HCT116 (cell line): ENCODE results near the gene PVALEF. TPM values are rescaled to one million over a fixed set of nuclear protein-coding genes. Genes with fewer than 3 reads are reported as not detected.

ENCODE experiments used
- ATAC-seq: fragments of 200-7000 bp; cut with Tn5 transposase; 2 replicates; pipeline ENCODE4 v1.9.1; 2020; ENCODE audit warnings: mild to moderate bottlenecking, moderate library complexity
- BruUV-seq: library from RNA; stranded (reverse); fragments of 400-500 nt; replicated peaks from 2 replicates; lab custom pipeline; 2021; lab: Mats Ljungman, UMichigan
- CTCF ChIA-PET: fragments of 300-600 bp; sonication (Branson Sonifier 250); formaldehyde crosslinking; loops from one replicate; lab custom pipeline; 2021; ENCODE audit warnings: antibody characterized with exemption; lab: Charles Lee
- POLR2A ChIA-PET: fragments of 300-600, 350-600 bp; sonication (Branson Sonifier 250); formaldehyde crosslinking; loops from one replicate; lab custom pipeline; 2021; ENCODE audit warnings: antibody characterized with exemption; lab: Charles Lee
- RAD21 ChIA-PET, 2 experiments: fragments of 300-600 bp; sonication (Branson Sonifier 250); formaldehyde crosslinking; loops; one replicate each; lab custom pipeline; 2023; ENCODE audit warnings: low total read pairs in 2 of 2; ENCODE audit not compliant: uncharacterized antibody in 2 of 2, unreplicated experiment in 2 of 2, low non-redundant PET in 1 of 2; lab: Charles Lee
- DNase-seq: peaks from one replicate; pipeline ENCODE4 v3.0.0-alpha.2; 2010; ENCODE audit warnings: low read depth, low spot score
- H2AFZ ChIP-seq: fragments of 200-600 bp; shearing (Covaris generic), sonication (generic); 2 replicates; pipeline ENCODE4 v1.6.1; 2017; ENCODE audit warnings: low read depth, mixed run types, mixed read lengths, antibody characterized with exemption, low read length; ENCODE audit not compliant: poor library complexity, severe bottlenecking
- H3K27ac ChIP-seq: 2 replicates; pipeline ENCODE4 v1.5.1; 2012; ENCODE audit warnings: low read depth, low read length
- H3K27me3 ChIP-seq: fragments of 200-600 bp; sonication (generic); 2 replicates; pipeline ENCODE4 v1.6.1; 2016; ENCODE audit warnings: mixed run types, low read length, mixed read lengths; ENCODE audit not compliant: insufficient read depth
- H3K36me3 ChIP-seq, 2 experiments: fragments of 200-500 bp in 1 of 2; fragments of 200-600 bp in 1 of 2; sonication (Bioruptor generic) in 1 of 2; sonication (generic) in 1 of 2; 2 replicates each; pipeline versions ENCODE4 v1.5.1 to v1.6.1; 2014 to 2016; ENCODE audit warnings: low read length in 2 of 2, inconsistent platforms in 1 of 2, mixed read lengths in 1 of 2, mixed run types in 1 of 2; ENCODE audit not compliant: insufficient read depth in 2 of 2, control insufficient read depth in 1 of 2
- H3K4me1 ChIP-seq, 2 experiments: fragments of 200-600 bp in 1 of 2; sonication (generic) in 1 of 2; 2 replicates each; pipeline versions ENCODE4 v1.5.1 to v1.6.1; 2012 to 2017; ENCODE audit warnings: low read length in 2 of 2, inconsistent platforms in 1 of 2, mild to moderate bottlenecking in 1 of 2, mixed read lengths in 1 of 2, mixed run types in 1 of 2, moderate library complexity in 1 of 2; ENCODE audit not compliant: insufficient read depth in 2 of 2, control insufficient read depth in 1 of 2
- H3K4me2 ChIP-seq: fragments of 200-600 bp; sonication (generic); 2 replicates; pipeline ENCODE4 v1.6.1; 2017; ENCODE audit warnings: mixed run types, low read length, mixed read lengths
- H3K4me3 ChIP-seq, 2 experiments: fragments of 200-600 bp in 1 of 2; sonication (generic) in 1 of 2; replicated peaks in 1 of 2; 2 replicates each; pipeline ENCODE4 v1.5.1; 2011 to 2016; ENCODE audit warnings: low read length in 2 of 2, control low read depth in 1 of 2, low read depth in 1 of 2, mild to moderate bottlenecking in 1 of 2, mixed read lengths in 1 of 2, mixed run types in 1 of 2
- H3K79me2 ChIP-seq: fragments of 200-600 bp; sonication (generic); 2 replicates; pipeline ENCODE4 v1.6.1; 2017; ENCODE audit warnings: mild to moderate bottlenecking, mixed run types, low read length, moderate library complexity, mixed read lengths; ENCODE audit not compliant: insufficient read depth
- H3K9ac ChIP-seq: fragments of 200-600 bp; sonication (generic); 2 replicates; pipeline ENCODE4 v1.6.1; 2016; ENCODE audit warnings: low read length, mixed read lengths
- H3K9me2 ChIP-seq: fragments of 200-600 bp; sonication (generic), shearing (Covaris generic); 2 replicates; pipeline ENCODE4 v1.6.1; 2017; ENCODE audit warnings: mixed run types, mild to moderate bottlenecking, moderate library complexity; ENCODE audit not compliant: insufficient read depth
- H3K9me3 ChIP-seq, 2 experiments: fragments of 200-500 bp in 1 of 2; fragments of 200-600 bp in 1 of 2; sonication (Bioruptor generic) in 1 of 2; sonication (generic) in 1 of 2; 2 replicates each; pipeline ENCODE4 v1.6.1; 2014 to 2017; ENCODE audit warnings: low read length in 2 of 2, mixed read lengths in 2 of 2, inconsistent platforms in 1 of 2, low read depth in 1 of 2, mild to moderate bottlenecking in 1 of 2, mixed run types in 1 of 2, moderate library complexity in 1 of 2; ENCODE audit not compliant: control insufficient read depth in 1 of 2, insufficient read depth in 1 of 2
- H4K20me1 ChIP-seq: fragments of 200-600 bp; sonication (generic), shearing (Covaris generic); 2 replicates; pipeline ENCODE4 v1.6.1; 2017; ENCODE audit warnings: mixed run types, mild to moderate bottlenecking, moderate library complexity; ENCODE audit not compliant: insufficient read depth
- ATF3 ChIP-seq: IDR thresholded peaks from 2 replicates; pipeline ENCODE4 v1.6.1; 2012
- CEBPB ChIP-seq: IDR thresholded peaks from 2 replicates; pipeline ENCODE4 v1.6.1; 2012; ENCODE audit warnings: low read depth
- CTCF ChIP-seq, 3 experiments: fragments of 200-600 bp in 1 of 3; sonication (generic) in 1 of 3; IDR thresholded peaks in 2 of 3; conservative IDR thresholded peaks in 1 of 3; 2 replicates each; pipeline ENCODE4 v1.5.1; 2012 to 2017; ENCODE audit warnings: low read depth in 2 of 3, low read length in 2 of 3, antibody characterized with exemption in 1 of 3, borderline replicate concordance in 1 of 3, control low read depth in 1 of 3, mild to moderate bottlenecking in 1 of 3, mixed read lengths in 1 of 3, mixed run types in 1 of 3, moderate library complexity in 1 of 3; ENCODE audit not compliant: insufficient read depth in 1 of 3
- ELF1 ChIP-seq: IDR thresholded peaks from 2 replicates; pipeline ENCODE4 v1.6.1; 2012; ENCODE audit warnings: low read depth, borderline replicate concordance
- EZH2 ChIP-seq: fragments of 200-600 bp; sonication (generic); IDR thresholded peaks from 2 replicates; pipeline ENCODE4 v1.6.1; 2017; ENCODE audit warnings: antibody characterized with exemption, mixed run types
- EZH2phosphoT487 ChIP-seq: fragments of 200-600 bp; IDR thresholded peaks from 2 replicates; pipeline ENCODE4 v1.6.1; 2018; ENCODE audit warnings: antibody characterized with exemption, borderline replicate concordance
- FOSL1 ChIP-seq: IDR thresholded peaks from 2 replicates; pipeline ENCODE4 v1.6.1; 2012; ENCODE audit warnings: low read depth
- MAX ChIP-seq: IDR thresholded peaks from 2 replicates; pipeline ENCODE4 v1.6.1; 2012
- POLR2AphosphoS5 ChIP-seq: IDR thresholded peaks from 2 replicates; pipeline ENCODE4 v1.6.1; 2011; ENCODE audit warnings: mild to moderate bottlenecking, low read depth, low read length, moderate library complexity
- RAD21 ChIP-seq: IDR thresholded peaks from 2 replicates; pipeline ENCODE4 v1.6.1; 2012; ENCODE audit warnings: low read depth, mild to moderate bottlenecking
- SP1 ChIP-seq: IDR thresholded peaks from 2 replicates; pipeline ENCODE4 v1.6.1; 2012; ENCODE audit warnings: low read depth
- YY1 ChIP-seq: IDR thresholded peaks from 2 replicates; pipeline ENCODE4 v1.6.1; 2011; ENCODE audit warnings: low read length, low read depth, moderate library complexity, mild to moderate bottlenecking; ENCODE audit not compliant: insufficient replicate concordance; ENCODE audit errors: extremely low read depth
- ZFX ChIP-seq: fragments of 450-650 bp; IDR thresholded peaks from 2 replicates; pipeline ENCODE4 v1.6.1; 2017
- intact Hi-C: fragments of 100-400 bp; cut with micrococcal nuclease; formaldehyde crosslinking; loops from 2 replicates; pipeline ENCODE4 v1.10.0; 2022
- total RNA-seq: library from RNA; stranded (reverse); gene quantifications from one replicate; pipeline ENCODE4 v1.2.1, GENCODE V29; 2021; ENCODE audit not compliant: unreplicated experiment

The PVALEF gene
- total RNA-seq, 1 experiment from 2014 or later, result not detected

GRCh38 chr17:81199482-81199830 is 34.1 kb downstream of the PVALEF start:
- ChIA-PET POLR2A (no interaction called here), CTCF (no interaction called here), RAD21 (no interaction called here)
- no peaks in the 10 kb centered on the region for H3K79me2 ChIP-seq
- no TSS peak for BruUV-seq
- H3K4me2 ChIP-seq, result no peak overlapping the region
- no peak overlapping the region for H3K9ac ChIP-seq
- no peaks in the 10 kb centered on the region for H3K27me3 ChIP-seq
- H3K9me3 ChIP-seq, result no peaks in the 10 kb centered on the region
- no peak overlapping the region for H3K27ac ChIP-seq
- no peak for ATAC-seq
- no peaks in the 10 kb centered on the region for H3K9me2 ChIP-seq
- TF ChIP-seq EZH2 (no peak), YY1 (no peak), CEBPB (no peak), EZH2phosphoT487 (no peak), ELF1 (no peak), ZFX (no peak), FOSL1 (no peak), POLR2AphosphoS5 (no peak), MAX (no peak), RAD21 (no peak), CTCF (IDR thresholded peaks at IDR 0.05 in 2 of 3, conservative IDR thresholded peaks at IDR 0.05 in 1 of 3; ENCODE audit: borderline replicate concordance in 1 of 3, insufficient read depth in 1 of 3, low read depth in 2 of 3, low read length in 2 of 3) (no peak), ATF3 (no peak), SP1 (no peak)
- TF ChIP-seq, all 23 proteins: peak for 0
- intact Hi-C loops, result no loop called here
- DNase-seq, result no peak
- Histone ChIP-seq H4K20me1 (no peaks in the 10 kb centered on the region), H3K4me1 (peaks cover 0 to 8% of the 10 kb centered on the region in 2 experiments; a peak in 1 of 4 replicates), H2AFZ (no peak overlapping the region), H3K36me3 (peaks cover 2 to 8% of the 10 kb centered on the region in 2 experiments), H3K4me3 (no peak overlapping the region)
